Measurements from ENCODE around the gene HOMER2. TPM values are rescaled to one million over a fixed set of nuclear protein-coding genes. Genes with fewer than 3 reads are reported as not detected.

The HOMER2 gene
- total and polyA plus RNA-seq, 2 of the 4 experiments (the other 2 are of a cell fraction), result 0.54 to 0.79 TPM

GRCh38 chr15:82916161-82916952 is 36.2 kb downstream of the HOMER2 start:
- dilution Hi-C loops (cut with HindIII; ENCODE audit: low sequenced_read_pairs, unreplicated experiment), result no loop called here
- no TSS peak for BruUV-seq (replicated peaks)
- Histone ChIP-seq H3K14ac (replicated peaks; ENCODE audit: low read depth, low read length) (no peak overlapping the region), H2BK120ac (ENCODE audit: low read depth, low read length) (no peak overlapping the region), H3K4me3 (ENCODE audit: insufficient read depth, low read depth, low read length) (no peak overlapping the region), H2AK9ac (replicated peaks; ENCODE audit: low read depth, low read length, poor library complexity) (no peak overlapping the region), H2BK20ac (ENCODE audit: low read depth, low read length) (no peak overlapping the region), H2AFZ (replicated peaks; ENCODE audit: low read length, poor library complexity) (no peak overlapping the region), H4K91ac (ENCODE audit: insufficient read depth, low read depth, low read length) (no peak overlapping the region), H3K4ac (ENCODE audit: low read depth, low read length) (no peak overlapping the region), H3K36me3 (ENCODE audit: control insufficient read depth, insufficient read depth, low read length) (no peaks in the 10 kb centered on the region), H3K79me1 (ENCODE audit: low read depth in 1 of 2, low read length in 2 of 2) (no peaks in the 10 kb centered on the region), H3K23ac (ENCODE audit: low read depth, low read length) (no peak overlapping the region), H4K8ac (ENCODE audit: low read depth in 2 of 2, low read length in 2 of 2) (no peak overlapping the region), H2BK5ac (ENCODE audit: low read depth, low read length, poor library complexity, severe bottlenecking) (no peak overlapping the region), H3K4me1 (ENCODE audit: control insufficient read depth, insufficient read depth, low read length) (no peaks in the 10 kb centered on the region), H2AK5ac (ENCODE audit: low read depth, low read length) (no peak overlapping the region), H3K9me3 (ENCODE audit: control insufficient read depth, insufficient read depth, low read length) (no peaks in the 10 kb centered on the region), H3K4me2 (ENCODE audit: low read depth, low read length) (no peak overlapping the region), H3K27ac (ENCODE audit: insufficient read depth, low read length) (no peak overlapping the region), H3K9me1 (ENCODE audit: insufficient read depth, low read length) (no peaks in the 10 kb centered on the region), H3K27me3 (ENCODE audit: control insufficient read depth, insufficient read depth, low read length) (peaks cover 3% of the 10 kb centered on the region), H4K5ac (ENCODE audit: low read depth, low read length) (no peak overlapping the region), H2BK15ac (ENCODE audit: low read depth, low read length) (no peak overlapping the region), H3K9ac (ENCODE audit: low read depth, low read length) (no peak overlapping the region), H3K18ac (ENCODE audit: low read depth, low read length) (no peak overlapping the region), H4K20me1 (ENCODE audit: insufficient read depth, low read length) (no peaks in the 10 kb centered on the region), H3K56ac (ENCODE audit: extremely low read depth, insufficient read depth, low read length) (no peak overlapping the region)
- in situ Hi-C loops (cut with MboI; ENCODE audit: low sequenced_read_pairs), result no loop called here
- WGBS, 2 experiments (ENCODE audit: extremely low coverage in 2 of 2, insufficient read length in 1 of 2), result 60% methylated on average over 1 of the region's 13 CpGs; no CpG with 5 or more reads in 1 of the 2 experiments
- intact Hi-C loops (cut with micrococcal nuclease), result no loop called here
- no peak for ATAC-seq (ENCODE audit: low read depth)
- POLR2A ChIA-PET (ENCODE audit: unreplicated experiment), result no interaction called here
- no peak for TF ChIP-seq SMC3 (IDR thresholded peaks at IDR 0.05; ENCODE audit: low read depth, low read length)
- no peak for TF ChIP-seq RCOR1 (IDR thresholded peaks at IDR 0.05; ENCODE audit: insufficient replicate concordance, low read length)
- no peak for TF ChIP-seq POLR2A (IDR thresholded peaks at IDR 0.05; ENCODE audit: low read depth, low read length)
- no peak for TF ChIP-seq CHD1 (IDR thresholded peaks at IDR 0.05; ENCODE audit: low read depth, low read length)
- TF ChIP-seq MXI1 (IDR thresholded peaks at IDR 0.05; ENCODE audit: borderline replicate concordance, low read depth, low read length), result no peak
- no peak for TF ChIP-seq BHLHE40 (IDR thresholded peaks at IDR 0.05; ENCODE audit: low read depth, low read length)
- TF ChIP-seq, protein P1, sequence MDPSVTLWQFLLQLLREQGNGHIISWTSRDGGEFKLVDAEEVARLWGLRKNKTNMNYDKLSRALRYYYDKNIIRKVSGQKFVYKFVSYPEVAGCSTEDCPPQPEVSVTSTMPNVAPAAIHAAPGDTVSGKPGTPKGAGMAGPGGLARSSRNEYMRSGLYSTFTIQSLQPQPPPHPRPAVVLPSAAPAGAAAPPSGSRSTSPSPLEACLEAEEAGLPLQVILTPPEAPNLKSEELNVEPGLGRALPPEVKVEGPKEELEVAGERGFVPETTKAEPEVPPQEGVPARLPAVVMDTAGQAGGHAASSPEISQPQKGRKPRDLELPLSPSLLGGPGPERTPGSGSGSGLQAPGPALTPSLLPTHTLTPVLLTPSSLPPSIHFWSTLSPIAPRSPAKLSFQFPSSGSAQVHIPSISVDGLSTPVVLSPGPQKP (IDR thresholded peaks at IDR 0.05; ENCODE audit: borderline replicate concordance, low read depth, low read length), result no peak
- CTCF ChIA-PET, result no interaction called here
- DNase-seq, result no peak
